ENCODE data around the gene RPLP1.

Gene RPLP1

GRCh38 chr15:69452692-69453521 is at the start of gene RPLP1:
Gene RPLP1, plus strand, starts transcription at chr15:69452818. Its CDS starts 131 bp downstream, at chr15:69452949.
- peak; percentile 89 to 93 for DNase-seq

GRCh38 chr15:69403594-69403993 is 49.0 kb upstream of the RPLP1 start:
- no peak for DNase-seq

GRCh38 chr15:69405110-69405509 is 47.5 kb upstream of the RPLP1 start:
- DNase-seq: no peak

GRCh38 chr15:69407719-69408400 is 44.8 kb upstream of the RPLP1 start:
- no peak for DNase-seq

GRCh38 chr15:69408841-69409240 is 43.8 kb upstream of the RPLP1 start:
- no peak for DNase-seq

- peak; percentile 56 to 64 for DNase-seq
These were observed 42.3 kb upstream of the RPLP1 start for GRCh38 chr15:69410248-69410874.

GRCh38 chr15:69412274-69412673 is 40.3 kb upstream of the RPLP1 start:
- no peak for DNase-seq

- no peak for DNase-seq
These were observed 39.9 kb upstream of the RPLP1 start for GRCh38 chr15:69412701-69413100.

- DNase-seq: peak; percentile 87 to 93
These were observed 38.6 kb upstream of the RPLP1 start, which contains the start of gene KIF23 for GRCh38 chr15:69413822-69414700. Gene KIF23, plus strand, starts transcription at chr15:69414349. Its CDS starts 117 bp downstream, at chr15:69414466.

- peak in 1 of 2 experiments; percentile 33 for DNase-seq
These were observed 37.9 kb upstream of the RPLP1 start for GRCh38 chr15:69414701-69415167.

GRCh38 chr15:69415381-69415780 is 37.2 kb upstream of the RPLP1 start:
- DNase-seq: no peak

GRCh38 chr15:69417581-69417980 is 35.0 kb upstream of the RPLP1 start:
- no peak for DNase-seq

GRCh38 chr15:69421498-69421897 is 31.1 kb upstream of the RPLP1 start:
- no peak for DNase-seq

- no peak for DNase-seq
These were observed 30.2 kb upstream of the RPLP1 start for GRCh38 chr15:69422336-69422895.

- DNase-seq: no peak
These were observed 28.6 kb upstream of the RPLP1 start for GRCh38 chr15:69424001-69424400.

GRCh38 chr15:69424748-69425413 is 27.7 kb upstream of the RPLP1 start:
- DNase-seq: no peak

GRCh38 chr15:69433831-69434230 is 18.8 kb upstream of the RPLP1 start:
- DNase-seq: no peak

GRCh38 chr15:69434238-69434637 is 18.4 kb upstream of the RPLP1 start:
- DNase-seq: no peak

- no peak for DNase-seq
These were observed 17.9 kb upstream of the RPLP1 start for GRCh38 chr15:69434679-69435078.

GRCh38 chr15:69435985-69436384 is 16.6 kb upstream of the RPLP1 start:
- no peak for DNase-seq

GRCh38 chr15:69436951-69437350 is 15.7 kb upstream of the RPLP1 start:
- no peak for DNase-seq

- no peak for DNase-seq
These were observed 13.0 kb upstream of the RPLP1 start for GRCh38 chr15:69439623-69440022.

All from SHP77 (cell line).